CD4-positive, alpha-beta T cell treated with Interleukin-15 for 1 hour (primary cell): ENCODE measurements around the gene ANAPC5.
"Not testable (repeated sequence)": the region's sequence is repeated elsewhere in the genome, so short reads cannot be mapped to it uniquely, and the experiment has no call there.

Source experiments
- DNase-seq: peaks from one replicate; pipeline ENCODE4 v3.0.0-alpha.2; 2020

The ANAPC5 gene, protein sequence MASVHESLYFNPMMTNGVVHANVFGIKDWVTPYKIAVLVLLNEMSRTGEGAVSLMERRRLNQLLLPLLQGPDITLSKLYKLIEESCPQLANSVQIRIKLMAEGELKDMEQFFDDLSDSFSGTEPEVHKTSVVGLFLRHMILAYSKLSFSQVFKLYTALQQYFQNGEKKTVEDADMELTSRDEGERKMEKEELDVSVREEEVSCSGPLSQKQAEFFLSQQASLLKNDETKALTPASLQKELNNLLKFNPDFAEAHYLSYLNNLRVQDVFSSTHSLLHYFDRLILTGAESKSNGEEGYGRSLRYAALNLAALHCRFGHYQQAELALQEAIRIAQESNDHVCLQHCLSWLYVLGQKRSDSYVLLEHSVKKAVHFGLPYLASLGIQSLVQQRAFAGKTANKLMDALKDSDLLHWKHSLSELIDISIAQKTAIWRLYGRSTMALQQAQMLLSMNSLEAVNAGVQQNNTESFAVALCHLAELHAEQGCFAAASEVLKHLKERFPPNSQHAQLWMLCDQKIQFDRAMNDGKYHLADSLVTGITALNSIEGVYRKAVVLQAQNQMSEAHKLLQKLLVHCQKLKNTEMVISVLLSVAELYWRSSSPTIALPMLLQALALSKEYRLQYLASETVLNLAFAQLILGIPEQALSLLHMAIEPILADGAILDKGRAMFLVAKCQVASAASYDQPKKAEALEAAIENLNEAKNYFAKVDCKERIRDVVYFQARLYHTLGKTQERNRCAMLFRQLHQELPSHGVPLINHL

DNA sequence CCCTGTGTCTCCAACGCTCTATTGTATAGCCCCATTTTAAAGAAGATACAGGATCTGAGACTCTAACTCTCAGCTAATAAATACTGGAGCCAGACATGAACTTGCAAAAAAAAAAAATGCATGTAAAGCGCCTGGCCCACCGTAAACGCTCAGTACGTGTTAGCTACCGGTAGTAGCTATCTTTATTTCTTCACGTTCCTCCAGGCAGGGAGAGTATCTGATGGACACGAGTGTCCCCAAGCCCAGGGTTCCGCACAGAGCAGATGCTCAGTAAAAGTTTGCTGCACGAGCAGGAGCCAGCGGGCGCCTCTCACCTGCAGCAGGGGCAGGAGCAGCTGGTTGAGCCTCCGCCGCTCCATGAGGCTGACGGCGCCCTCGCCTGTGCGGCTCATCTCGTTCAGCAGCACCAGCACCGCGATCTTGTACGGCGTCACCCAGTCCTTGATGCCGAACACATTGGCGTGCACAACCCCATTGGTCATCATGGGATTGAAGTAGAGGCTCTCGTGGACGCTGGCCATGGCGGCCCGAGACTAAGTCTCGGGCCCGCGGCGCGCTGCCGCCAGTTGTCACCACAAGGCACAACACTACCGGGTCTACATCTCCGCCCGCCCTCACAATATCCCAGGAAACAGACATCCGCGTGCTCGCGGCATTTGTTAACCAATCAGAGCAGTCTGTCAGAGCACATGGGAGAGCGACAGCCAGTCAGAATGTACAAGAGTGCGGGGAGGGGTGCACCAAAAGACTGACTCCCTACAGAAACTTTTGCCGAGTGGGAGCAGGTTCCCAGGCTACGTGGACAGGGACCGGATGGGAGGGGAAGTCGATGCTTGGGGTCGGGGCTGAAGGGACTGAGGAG lies at the start of gene ANAPC5:
ANAPC5 (minus strand) TSS at position 592 of the 862 bp plus-strand sequence; CDS start at position 521, 71 bp downstream.
- peak; percentile 96 for DNase-seq

DNA sequence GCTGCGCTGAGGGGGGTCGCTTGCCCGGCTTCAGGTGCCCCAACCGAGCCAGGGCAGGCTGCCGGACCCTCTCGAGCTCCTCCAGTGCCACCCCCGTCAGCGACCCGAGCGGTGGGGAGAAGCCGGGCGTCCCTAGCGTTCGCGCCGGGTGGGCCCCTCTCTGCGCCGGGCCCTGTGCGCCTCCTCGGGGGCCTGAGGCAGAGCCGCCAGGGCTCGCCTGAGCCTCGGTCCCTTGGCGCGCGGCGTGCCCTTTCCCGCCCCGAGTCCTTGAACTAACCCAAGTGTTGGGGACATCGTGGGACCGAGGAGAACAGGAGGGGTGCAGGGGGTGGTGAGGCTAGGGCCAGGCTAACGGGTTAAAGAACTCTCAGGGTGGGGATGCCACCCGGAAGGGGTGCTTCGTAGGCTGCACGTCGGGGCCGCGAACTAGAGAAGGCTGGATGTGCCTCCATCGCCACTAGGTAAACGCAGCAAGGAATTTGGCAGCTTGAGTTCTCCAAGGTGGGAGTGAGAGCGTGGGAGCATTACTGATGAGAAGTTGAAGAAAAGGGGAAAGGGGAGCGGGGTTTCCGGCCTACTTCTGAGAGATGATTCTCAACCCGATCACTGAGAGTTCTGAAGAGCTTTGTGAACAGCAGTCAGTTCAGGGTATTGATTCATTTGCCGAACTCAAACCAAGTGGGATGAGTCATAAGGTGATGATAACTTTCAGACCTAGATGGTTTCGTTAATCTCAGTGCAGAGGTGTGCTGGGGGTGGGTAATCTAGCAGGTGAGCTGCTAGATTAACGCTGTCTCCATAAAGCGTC lies 48.3 kb upstream of the ANAPC5 start:
- peak; percentile 49 for DNase-seq

DNA sequence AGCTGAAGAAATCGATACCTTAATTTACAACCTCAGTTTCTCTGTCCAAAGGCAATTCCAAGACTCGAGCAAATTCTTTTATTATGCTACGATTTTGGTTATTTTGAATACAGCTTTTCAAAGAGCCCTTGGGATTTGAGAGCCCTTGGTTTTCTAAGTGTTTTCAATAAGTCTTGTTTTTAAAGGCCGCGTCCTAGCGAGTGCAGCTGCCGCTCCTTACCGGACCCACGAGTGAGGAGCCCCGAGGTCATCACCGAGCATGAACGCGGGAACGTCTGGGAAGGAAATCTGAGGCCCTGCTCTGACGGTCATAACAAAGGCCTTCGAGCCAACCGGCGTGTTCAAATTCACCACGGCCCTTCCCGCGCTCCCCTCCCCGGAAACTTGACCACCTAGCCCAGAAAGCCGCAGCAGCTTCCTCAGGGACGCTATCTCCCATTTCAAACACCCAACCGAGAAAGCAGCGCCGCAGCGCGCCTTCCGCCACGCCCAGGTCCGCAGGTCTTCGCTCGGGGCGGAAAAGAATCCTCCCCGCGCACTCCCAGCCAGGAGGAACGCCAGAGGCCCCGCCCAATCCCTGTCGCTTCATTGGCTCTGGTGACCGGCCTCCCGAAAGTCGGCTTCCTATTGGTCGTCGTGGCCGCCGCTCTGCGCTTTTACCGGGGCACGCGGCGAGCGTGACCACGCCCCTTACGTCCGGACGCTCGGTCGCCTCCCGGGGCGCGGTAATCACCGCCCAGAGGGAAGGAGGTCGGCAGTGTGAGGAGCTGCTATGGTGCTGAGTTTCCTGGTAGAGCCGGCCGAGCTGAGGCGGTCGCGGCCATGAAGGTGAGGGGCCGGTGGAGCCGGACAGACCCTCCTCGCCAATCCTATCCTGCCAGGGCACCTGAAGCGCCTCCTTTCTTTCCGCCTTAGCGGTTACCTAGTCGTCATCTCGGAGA lies 47.5 kb upstream of the ANAPC5 start, which contains the start of gene RNF34:
RNF34 (plus strand) TSS at position 728 of the 941 bp plus-strand sequence; CDS start at position 823, 95 bp downstream.
- DNase-seq: peak; percentile 98

GRCh38 chr12:121398355-121398754 lies 46.1 kb upstream of the ANAPC5 start:
- DNase-seq: no peak

GRCh38 chr12:121397521-121397920 lies 45.3 kb upstream of the ANAPC5 start:
- no peak for DNase-seq

GRCh38 chr12:121392325-121392716 lies 40.1 kb upstream of the ANAPC5 start:
- no peak for DNase-seq

DNA sequence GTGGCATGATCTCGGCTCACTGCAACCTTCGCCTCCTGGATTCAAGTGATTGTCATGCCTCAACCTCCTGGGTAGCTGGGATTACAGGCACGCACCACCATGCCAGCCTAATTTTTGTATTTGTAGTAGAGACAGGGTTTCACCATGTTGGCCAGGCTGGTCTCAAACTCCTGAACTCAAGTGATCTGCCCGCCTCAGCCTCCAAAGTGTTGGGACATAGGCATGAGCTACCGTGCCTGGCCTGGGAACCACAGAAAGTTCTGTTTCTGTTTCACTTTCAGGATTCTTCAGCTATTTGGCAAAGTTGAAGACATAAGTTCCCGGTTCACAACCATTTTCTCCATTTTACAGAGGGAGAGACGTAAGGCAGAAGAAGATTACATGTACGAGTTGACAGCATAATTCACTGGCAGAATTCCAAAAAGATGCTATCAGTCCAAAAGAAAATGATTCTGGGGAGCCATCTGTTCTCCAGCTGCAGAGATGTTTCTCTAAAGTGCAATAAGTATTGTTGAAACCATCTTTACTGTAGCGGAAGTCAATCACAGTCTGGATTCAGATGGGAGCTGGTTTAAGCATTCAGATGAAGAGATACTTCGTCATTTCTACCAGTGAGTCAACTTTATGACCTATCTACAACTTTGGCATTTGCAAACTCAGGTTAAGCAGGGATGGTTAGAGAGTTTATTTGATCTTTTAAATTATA lies 39.6 kb upstream of the ANAPC5 start:
- peak; percentile 21 for DNase-seq

- no peak for DNase-seq
Observed at GRCh38 chr12:121390856-121391255, 38.6 kb upstream of the ANAPC5 start.

- DNase-seq: no peak
Observed at GRCh38 chr12:121388421-121388981, 36.3 kb upstream of the ANAPC5 start.

- DNase-seq: not testable (repeated sequence)
Observed at GRCh38 chr12:121384891-121385290, 32.7 kb upstream of the ANAPC5 start.

GRCh38 chr12:121383601-121384021 lies 31.4 kb upstream of the ANAPC5 start:
- no peak for DNase-seq

- DNase-seq: no peak
Observed at GRCh38 chr12:121379945-121380344, 27.7 kb upstream of the ANAPC5 start.

GRCh38 chr12:121378736-121379135 lies 26.5 kb upstream of the ANAPC5 start:
- DNase-seq: no peak

- no peak for DNase-seq
Observed at GRCh38 chr12:121376754-121377697, 24.8 kb upstream of the ANAPC5 start.

DNA sequence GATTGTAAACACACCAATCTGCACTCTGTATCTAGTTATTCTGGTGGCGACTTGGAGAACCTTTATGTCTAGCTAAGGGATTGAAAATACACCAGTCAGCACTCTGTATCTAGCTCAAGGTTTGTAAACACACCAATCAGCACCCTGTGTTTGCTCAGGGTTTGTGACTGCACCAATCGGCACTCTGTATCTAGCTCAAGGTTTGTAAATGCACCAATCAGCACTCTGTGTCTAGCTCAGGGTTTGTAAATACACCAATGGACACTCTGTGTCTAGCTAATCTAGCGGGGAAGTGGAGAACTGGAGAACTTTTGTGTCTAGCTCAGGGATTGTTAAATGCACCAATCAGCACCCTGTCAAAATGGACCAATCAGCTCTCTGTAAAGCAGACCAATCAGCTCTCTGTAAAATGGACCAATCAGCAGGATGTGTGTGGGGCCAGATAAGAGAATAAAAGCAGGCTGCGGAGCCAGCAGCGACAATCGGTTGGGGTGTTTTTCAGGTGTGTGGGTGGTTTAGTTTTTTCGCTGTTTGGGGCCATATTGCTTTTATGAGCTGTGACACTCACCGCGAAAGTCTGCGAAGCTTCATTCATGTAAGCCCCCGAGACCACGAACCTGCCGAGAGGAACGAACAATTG lies 22.9 kb upstream of the ANAPC5 start:
- not testable (repeated sequence) for DNase-seq

DNA sequence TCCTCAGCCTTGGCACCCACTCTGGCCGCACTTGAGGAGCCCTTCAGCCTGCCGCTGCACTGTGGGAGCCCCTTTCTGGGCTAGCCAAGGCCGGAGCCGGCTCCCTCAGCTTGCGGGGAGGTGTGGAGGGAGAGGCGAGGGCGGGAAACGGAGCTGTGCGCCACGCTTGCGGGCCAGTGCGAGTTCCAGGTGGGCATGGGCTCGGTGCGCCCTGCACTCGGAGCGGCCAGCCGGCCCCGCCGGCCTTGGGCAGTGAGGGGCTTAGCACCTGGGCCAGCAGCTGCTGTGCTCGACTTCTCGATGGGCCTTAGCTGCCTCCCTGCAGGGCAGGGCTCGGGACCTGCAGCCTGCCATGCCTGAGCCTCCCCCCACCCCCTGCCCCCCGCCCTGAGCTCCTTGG lies 22.1 kb upstream of the ANAPC5 start:
- not testable (repeated sequence) for DNase-seq

GRCh38 chr12:121373755-121374154 lies 21.5 kb upstream of the ANAPC5 start:
- DNase-seq: no peak

DNA sequence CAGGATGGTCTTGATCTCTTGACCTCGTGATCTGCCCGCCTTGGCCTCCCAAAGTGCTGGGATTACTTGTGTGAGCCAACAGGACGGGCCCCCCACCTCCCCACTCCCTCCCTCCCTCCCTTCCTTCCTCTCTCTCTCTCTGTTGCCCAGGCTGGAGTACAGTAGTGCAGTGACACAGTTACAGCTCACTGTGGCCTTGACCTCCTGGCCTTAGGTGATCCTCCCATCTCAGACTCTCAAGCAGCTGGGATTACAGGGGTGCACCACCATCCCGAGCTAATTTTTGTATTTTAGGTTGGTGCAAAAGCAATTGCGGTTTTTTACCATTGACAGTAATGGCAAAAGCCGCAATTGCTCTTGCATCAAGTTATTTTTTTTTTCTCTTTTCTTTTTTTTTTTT lies 19.2 kb upstream of the ANAPC5 start:
- DNase-seq: no peak
